GM21619 (cell line): ENCODE results near the gene LHFPL2.
"Not testable (repeated sequence)": the region's sequence is repeated elsewhere in the genome, so short reads cannot be mapped to it uniquely, and the experiment has no call there.

Experiments used
- ATAC-seq: cut with Tn5 transposase; IDR thresholded peaks from one replicate; pipeline ENCODE4 v1.9.1; 2021; ENCODE audit not compliant: unreplicated experiment

The LHFPL2 gene

DNA sequence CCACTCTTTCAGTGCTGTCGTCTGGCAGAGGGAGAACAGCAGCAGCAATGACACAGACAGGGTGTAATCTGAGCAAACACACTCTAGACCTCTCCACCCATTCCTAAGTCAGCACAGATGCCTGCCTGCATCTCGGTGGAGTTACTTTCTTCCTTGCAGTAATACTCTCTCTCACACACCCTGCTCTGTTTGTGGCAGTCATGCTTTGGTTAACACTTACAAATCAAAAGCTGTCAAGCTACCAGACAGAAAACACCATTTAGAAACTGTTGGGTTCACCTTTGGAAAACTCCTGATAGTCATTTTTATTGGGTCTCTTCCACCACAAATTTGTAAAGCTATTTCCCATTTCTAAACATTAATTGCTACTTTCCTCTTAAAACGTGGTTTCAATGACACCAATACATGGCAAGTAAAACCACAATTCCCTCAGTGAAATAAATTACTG is 27.3 kb downstream of the LHFPL2 start:
- ATAC-seq = no peak

DNA sequence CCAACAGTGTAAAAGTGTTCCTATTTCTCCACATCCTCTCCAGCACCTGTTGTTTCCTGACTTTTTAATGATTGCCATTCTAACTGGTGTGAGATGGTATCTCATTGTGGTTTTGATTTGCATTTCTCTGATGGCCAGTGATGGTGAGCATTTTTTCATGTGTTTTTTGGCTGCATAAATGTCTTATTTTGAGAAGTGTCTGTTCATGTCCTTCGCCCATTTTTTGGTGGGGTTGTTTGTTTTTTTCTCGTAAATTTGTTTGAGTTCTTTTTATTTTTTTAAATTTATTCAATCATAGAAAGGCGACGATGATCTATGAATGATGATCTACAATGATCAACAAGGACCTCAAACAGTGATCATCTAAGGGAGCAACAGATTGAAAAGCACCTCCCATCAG is 28.5 kb downstream of the LHFPL2 start:
- not testable (repeated sequence) for ATAC-seq

DNA sequence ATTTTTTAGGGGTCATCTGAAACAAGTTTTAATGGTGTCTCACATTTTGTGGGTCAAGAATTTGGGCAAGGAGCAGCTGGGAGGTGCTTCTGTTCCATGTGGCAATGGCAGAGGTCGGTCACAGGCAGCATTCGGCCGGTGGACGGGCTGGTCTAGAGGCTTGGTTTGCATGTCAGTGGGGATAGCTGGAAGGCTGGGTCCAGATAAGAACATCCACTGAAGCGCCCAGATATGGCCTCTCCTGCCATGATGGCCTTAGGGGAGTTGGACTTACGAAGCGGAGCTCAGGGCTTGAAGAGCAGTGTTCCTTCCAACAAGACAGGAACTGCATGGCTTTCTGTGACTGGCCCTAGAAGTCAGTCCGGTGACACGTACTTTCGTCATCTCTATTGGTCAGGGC is 30.3 kb downstream of the LHFPL2 start:
- no peak for ATAC-seq

DNA sequence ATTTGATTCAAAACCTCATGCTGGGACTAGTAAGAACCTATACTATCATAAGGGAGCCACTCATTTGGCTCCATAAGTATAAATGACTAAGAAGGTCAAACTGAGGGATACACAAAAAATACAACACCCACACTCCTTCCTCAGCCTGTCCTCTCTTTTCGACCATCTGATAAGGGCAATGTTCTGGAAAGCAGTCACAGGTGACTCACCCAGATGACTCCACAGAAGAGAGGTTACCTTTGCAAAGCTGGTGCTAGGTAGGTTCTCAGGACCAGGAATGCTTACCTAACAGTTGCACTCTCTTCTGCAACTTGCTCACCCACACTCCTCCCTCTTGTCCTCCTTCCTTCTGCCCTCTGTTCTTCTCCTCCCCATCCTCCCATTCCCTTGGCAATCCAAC is 32.9 kb downstream of the LHFPL2 start:
- ATAC-seq = no peak

DNA sequence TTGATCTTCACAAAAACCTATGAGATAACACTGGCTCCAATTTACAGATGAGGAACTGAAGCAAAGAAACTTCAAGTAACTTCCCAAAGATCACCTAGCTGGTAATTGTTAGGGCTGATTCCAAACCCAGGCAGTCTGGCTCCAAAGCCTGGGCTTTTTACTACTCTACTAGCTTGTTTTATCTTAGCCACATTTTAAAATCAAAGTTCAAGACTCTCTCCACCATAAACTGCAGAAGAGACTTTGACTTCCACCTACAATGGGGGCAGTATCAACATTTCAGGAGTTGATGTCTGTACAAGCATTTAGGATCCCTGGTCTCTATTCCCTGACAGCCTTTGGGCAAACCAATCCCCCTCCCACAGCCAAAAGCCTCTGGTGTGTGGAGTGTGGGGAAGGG is 33.8 kb downstream of the LHFPL2 start:
- no peak for ATAC-seq

DNA sequence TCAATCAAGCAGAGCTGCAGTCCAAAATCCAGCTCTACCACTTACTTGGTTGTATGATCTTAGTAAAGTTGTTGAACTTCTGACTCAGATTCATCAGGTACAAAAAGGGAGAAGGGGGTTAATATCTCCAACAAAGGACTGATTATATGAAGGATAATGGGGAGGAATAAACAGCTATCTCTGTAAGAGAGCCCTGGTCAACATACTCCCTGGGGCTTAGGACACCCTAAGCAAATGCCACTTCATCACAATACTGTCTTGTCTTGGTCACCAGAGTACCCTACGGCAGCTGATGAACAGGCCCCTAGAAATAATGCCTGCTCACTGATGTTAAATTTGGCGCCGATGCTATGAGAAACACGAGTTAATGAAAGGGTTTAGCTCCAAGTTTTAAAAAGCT is 34.8 kb downstream of the LHFPL2 start:
- no peak for ATAC-seq

DNA sequence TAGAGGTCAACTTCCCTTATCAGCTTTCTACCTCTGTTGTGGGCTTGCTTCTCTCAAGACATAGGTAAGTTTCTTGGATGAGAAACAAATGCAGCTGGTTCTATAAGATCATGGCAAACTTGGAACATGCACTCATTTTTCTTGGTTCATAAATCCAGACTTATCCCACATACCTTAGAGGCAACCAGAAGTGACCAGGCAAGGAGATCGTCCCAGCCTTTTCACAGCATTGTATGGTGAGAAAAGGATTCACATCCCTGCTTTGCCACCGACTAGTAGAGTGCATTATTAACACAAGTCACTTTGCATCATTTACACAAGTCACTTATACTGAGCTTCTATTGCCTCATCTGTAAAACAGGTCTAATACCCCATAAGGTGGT is 35.4 kb downstream of the LHFPL2 start:
- ATAC-seq = no peak

DNA sequence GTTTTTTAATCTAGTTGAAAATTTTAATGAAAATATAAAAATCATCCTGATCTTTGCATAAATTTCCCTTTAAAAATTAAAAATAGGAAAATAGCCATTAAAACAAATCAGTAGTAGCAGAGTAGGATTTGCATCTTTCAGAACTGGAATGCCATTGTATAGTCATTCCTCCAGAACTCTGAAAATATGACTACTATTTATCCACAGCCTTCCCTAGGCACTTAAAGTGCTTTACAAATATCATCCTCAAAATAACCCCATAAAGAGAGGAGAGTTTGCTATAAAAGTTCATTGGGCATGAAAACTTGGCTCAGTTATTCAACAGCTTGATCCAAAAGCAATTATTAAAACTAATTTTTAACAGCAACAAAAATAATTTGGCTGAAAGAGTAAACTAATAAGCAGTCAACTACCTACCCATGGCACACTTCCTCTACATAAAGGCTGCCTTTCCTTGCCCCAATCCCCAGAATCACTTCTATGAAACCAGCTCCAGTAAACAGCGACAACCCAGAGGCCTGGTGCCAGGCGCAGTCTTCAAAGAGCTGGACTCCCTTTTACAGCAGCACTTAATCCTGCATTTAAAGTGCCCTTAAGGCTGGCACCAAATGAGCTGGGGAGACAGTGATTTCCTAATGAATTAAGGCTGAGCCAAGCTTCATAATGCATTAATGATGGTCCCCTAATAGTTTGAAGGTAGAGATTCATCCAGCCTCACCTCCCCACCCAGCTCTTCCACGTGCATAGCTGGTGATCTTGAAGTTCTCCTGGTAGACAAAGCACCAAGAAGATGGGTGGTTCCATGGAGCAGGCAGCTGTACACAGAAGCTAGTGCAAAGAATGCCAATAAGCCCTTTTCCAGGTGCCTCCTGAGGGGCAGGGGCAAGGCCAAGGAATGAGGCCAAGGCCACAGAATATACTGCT is 36.1 kb downstream of the LHFPL2 start:
- no peak for ATAC-seq

DNA sequence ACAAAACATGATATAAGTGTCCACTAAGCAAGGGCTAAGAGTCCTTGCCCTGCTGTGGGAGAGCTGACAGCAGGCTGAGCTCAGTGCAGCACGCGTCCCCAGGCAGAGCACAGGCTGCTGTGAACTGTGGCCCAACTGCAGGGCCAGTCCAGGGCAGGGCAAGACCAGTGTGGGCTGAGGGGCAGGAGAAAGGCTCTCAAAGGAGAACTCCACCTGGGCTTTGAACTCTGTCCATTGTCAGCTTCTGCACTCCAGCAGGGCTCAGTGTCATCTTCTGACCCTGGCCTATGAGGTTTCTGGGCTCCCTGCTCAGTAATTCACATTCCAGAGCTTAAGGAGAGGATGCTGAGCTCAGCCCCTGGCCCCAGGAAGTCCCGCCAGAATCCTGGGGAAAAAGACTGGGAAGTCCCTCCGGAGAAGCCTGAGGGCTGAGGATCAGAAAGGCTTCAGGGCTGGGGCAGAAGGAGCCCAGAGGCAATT is 37.4 kb downstream of the LHFPL2 start:
- no peak for ATAC-seq

DNA sequence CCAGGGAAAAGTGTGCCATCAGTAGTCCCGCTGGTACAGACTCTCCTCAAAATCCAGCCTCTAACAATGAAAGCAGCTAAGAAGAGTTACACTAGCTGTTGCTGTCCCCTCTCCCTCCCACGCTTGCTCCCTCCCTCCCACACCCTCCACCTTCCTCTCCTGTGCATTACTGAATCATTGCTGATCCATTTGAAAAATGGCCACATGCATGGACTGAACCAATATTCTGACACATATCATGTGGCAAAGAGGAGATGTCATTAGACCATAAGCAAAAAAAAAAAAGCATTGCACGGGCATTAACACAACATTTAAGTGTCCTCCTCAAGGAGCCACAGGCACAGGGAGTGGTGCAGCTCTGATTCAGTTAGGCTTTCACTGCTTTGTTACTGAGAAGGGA is 37.9 kb downstream of the LHFPL2 start:
- no peak for ATAC-seq

DNA sequence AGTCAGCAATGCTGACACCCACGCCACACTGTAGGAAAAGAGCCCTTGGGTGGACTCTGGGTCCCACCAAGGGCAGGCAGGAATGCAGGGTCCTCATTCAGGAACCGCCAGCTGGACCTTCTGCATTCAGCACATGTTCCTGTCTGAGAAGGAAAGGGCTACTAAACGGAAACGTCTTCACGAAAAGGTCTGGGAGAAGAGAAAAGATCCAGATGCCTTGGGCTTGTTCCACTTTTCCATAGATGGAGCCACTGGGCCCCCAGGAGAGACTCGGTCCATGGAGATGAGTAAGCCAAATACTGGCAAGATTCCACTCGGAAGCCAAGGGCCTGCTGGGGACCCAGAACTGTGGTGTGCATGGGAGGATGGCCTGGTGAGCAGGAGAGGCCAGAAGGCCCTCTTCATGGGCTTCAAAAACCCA is 38.4 kb downstream of the LHFPL2 start:
- no peak for ATAC-seq

DNA sequence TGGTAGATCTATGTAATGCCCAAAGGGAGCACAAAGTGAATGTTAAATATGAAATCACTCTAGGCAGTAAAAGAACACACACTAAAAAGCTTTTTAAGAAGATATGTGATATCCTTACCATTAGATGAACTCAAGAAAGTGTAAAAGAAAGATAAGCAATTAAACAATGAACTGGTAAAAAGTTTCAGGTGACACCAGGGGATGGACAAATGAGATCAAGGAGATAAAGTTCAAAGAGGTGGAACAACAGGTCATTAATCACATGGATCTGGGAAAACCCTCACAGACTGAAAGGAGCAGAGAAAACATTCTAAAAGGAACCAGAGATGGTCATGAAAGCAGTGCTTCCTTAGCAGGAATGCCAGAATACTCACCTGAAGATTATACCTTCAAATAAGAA is 40.7 kb downstream of the LHFPL2 start:
- ATAC-seq = no peak

DNA sequence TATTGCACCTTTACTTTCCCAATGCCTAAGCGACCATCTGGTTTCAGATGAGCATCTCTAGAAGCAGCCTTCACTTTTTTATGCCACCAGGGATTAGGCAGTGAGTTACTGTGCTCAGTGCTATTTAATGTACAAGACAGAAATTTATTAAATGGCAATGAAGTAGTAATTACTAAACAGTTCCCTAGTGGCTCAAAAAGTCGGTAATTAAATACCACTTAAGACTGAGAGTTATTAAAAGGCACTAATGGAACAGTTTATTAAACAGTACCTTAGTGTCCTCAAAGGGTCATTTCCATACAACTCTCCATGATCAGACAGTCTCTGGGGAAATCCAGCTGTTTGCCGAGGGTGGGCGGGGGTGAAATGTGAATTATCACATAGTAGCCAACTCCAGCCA is 42.3 kb downstream of the LHFPL2 start:
- ATAC-seq = no peak

DNA sequence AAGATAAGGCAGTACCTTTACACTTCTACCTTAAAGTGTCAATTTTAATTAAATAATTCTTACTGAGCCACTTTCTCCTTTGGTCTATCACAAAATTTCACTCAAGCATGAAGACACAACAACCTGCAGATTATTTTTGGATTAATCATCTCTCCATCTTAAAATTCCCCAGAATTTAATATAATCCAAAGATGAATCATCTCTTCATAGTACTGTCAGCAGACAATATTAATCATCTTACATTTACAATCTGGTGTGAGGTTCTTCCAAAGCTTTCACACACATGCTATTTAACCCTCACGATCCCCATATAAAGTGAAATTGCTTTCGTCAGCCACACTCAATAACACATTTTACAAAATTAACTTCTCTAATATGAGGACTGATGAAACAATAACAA is 43.0 kb downstream of the LHFPL2 start:
- no peak for ATAC-seq

DNA sequence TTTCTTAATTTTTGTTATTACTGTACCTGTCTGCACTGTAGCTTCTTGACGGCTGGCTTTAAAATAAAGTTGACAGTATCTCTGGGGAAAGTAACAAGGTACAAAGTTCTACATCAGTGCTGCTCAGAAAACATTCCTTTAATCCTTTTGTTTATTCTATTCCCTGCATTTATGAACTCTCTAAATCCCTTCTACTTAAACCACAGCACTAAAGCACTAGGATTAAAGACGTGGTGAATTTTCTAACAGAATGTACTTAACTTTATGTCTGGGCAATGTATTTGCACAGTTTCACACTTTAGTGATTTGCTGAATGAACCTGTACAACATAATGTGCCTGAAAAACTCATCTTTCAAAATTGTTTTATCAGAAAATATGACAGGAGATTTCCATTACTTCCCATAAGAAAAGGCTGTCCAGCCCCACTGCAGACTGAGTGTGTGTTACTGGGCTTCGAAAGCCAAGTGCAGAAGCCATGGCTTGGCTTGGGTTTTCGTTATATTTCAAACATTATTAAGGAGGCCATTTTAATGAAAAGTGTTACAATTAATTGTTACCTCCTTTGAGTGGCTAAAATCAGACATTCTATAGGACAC is 43.8 kb downstream of the LHFPL2 start:
- no peak for ATAC-seq

DNA sequence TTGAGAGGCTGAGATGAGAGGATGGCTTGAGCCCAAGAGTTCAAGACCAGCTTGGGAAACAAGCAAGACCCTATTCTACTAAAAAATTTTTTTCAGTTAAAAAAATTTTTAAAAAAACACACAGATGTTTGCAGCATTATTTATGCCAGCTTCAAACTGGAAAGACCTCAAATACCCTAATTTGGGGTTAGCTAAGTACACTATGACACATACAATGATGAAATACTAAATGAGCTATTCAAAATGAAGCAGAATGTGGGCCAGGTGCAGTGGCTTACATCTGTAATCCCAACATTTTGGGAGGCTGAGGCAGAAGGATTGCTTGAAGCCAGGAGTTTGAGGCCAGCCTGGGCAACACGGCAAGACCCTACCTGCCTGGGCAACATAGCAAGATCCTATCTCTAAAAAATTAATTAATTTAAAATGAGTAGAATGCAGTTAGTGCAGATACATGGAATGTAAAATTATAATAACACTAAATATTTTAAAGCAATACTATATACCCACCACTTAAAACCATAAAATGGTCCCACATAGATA is 44.9 kb downstream of the LHFPL2 start:
- ATAC-seq = no peak

DNA sequence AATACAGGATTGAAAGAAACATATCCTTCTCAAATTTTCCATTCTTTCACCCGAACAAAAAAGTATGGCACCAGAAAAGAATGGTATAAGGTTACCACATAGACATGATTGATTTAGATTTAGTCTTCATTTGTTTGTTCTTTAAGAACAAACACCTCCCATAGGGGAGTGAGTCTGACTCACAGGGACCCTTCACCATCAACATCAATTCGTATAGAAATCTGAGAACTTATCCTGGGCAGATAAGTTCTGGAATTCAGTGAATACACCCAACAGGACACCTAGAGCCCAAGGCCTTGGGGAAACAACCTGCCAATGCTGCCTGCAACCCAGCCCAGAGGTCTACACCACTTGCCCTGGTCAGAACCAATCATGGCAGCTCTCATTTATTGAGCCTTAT is 46.2 kb downstream of the LHFPL2 start:
- ATAC-seq = no peak

DNA sequence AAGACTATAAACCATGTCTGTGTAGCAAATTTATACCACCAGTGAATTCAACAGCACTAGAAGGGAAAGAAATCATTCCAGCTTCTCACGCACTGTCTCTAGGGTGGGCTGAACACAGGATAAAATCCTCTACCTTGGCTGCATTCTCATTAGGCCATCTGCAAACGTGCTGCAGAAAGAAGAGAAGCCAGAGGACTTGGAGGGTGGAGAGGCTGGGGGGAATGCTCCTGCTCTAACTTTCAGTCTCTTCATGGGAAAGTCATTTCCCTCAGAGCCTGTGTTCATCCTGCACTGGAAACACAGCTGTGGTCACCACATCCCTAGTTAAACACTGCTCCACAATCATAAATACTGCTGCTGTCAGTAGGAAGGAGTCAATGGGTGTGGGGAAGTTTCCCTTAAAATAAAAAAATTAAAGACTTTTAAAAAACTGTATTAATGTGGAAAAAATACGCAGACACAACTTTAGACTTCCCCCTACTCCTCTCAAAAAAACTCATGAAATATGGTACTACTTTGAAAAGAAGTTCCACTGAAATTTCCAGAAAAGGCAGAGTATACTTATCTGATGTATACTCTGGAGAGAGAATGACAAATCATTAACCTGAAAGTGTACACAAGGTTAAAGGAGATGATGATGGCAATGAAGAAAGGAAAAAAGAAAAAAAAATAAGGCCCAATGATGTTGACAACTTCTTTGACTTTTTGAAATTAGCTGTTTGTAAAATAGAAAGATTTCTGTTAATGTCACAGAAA is 46.8 kb downstream of the LHFPL2 start:
- ATAC-seq = no peak

DNA sequence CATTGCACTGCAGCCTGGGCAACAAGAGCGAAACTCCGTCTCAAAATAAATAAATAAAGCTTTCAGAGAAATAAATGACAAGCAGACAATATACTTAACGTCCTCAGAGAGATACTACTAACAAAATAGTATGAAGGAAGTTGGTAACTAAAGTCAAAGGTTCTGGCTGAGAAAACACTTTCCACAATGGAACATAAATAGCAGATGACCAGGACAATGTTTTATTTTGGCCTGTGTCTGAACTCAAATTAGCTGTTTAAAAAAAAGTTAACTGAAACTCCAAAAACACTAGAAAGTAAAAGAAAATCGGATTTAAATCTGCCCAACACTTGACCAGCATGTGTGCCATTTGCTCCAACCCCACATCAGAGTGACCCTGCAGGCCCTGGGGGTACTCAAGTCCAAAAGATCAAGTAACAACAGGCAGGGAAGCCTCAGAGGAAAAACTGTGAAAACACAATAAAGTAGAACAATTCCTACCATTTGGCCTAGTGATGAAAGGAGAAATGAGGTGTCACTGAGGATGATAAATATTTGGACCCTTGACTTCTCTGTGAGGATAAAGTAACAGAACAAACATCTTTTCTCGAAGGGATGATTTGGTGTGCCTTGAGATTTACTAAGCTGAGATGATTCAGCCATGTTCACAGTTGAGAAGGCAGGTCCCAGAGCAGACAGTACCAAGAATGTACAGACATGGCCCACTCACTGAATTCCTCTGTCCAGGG is 47.7 kb downstream of the LHFPL2 start:
- no peak for ATAC-seq

DNA sequence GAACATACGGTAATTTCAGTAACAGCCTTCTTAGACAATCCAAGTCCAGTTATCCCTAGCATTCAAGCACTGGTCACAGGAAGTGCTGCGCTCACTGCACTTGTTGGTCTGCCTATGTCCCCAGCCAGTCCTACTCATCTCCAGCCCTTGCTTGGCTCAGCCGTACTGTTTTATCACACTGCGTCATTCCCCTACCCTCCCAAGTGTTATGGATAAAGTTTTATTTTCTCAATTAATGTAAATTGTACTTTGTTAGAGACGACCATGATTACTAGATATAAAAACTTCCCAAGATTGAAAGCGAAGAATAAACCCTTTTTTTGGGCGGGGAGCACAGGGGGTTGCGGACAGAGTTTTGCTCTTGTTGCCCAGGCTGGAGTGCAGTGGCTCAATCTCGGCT is 49.6 kb downstream of the LHFPL2 start:
- ATAC-seq = no peak

DNA sequence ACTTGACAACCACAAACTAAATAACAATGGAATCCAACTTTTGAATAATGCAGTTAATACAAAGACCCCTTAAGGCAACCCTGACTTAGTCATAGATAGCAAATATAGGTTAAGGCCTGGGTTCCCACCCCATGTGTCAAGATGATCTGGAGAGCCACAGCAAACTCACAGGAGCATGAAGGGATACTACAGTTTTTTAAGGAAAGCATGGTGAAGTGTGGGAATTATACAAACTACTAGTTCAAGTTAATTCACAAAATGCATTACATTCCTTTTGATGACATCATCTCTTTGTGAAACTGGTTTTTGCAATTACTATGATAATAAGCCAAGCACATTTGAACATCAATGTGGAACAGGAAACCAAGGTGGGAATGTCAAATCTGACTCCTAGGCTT is 50.6 kb downstream of the LHFPL2 start:
- ATAC-seq = no peak
